Testis (tissue), 2 donors: ENCODE measurements around the gene LYRM7.

Source experiments
- POLR2A ChIP-seq: fragments of 450-650 bp; IDR thresholded peaks from one replicate; pipeline ENCODE4 v1.6.1; 2017; ENCODE audit warnings: antibody characterized with exemption, mild to moderate bottlenecking, moderate library complexity
- TF ChIP-seq, protein P1 (sequence below), 3 experiments: fragments of 450-650 bp in 2 of 3; fragments of 200-600 bp in 1 of 3; sonication (generic) in 1 of 3; IDR thresholded peaks; one replicate each; pipeline ENCODE4 v1.5.1; 2016 to 2019; ENCODE audit warnings: antibody characterized with exemption in 3 of 3, mild to moderate bottlenecking in 2 of 3, moderate library complexity in 1 of 3

DNA sequence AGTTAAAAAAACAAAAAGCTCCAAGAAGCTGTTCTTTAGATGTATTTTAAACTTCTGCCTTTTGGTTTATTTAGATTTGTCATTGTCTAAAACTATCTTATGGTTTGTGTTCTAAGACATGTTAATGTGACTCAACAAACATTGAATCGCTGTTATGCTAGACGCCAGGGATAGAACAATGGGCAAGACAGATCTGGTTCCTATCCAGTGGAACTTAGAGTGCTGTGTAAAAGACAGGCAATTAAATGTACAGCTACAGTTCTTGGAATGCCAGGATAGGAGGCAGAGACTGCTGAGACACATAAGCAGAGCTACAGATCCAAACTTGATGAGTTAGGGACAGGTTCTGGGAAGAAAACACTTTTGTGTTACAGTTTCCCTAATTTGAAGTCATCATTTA is 22.4 kb downstream of the LYRM7 start:
- no peak for TF ChIP-seq POLR2A
- TF ChIP-seq, protein P1, sequence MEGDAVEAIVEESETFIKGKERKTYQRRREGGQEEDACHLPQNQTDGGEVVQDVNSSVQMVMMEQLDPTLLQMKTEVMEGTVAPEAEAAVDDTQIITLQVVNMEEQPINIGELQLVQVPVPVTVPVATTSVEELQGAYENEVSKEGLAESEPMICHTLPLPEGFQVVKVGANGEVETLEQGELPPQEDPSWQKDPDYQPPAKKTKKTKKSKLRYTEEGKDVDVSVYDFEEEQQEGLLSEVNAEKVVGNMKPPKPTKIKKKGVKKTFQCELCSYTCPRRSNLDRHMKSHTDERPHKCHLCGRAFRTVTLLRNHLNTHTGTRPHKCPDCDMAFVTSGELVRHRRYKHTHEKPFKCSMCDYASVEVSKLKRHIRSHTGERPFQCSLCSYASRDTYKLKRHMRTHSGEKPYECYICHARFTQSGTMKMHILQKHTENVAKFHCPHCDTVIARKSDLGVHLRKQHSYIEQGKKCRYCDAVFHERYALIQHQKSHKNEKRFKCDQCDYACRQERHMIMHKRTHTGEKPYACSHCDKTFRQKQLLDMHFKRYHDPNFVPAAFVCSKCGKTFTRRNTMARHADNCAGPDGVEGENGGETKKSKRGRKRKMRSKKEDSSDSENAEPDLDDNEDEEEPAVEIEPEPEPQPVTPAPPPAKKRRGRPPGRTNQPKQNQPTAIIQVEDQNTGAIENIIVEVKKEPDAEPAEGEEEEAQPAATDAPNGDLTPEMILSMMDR (IDR thresholded peaks at IDR 0.05) = no peak
